ENCODE measurements around the gene ALDH1A1. TPM values are rescaled to one million over a fixed set of nuclear protein-coding genes. Genes with fewer than 3 reads are reported as not detected.
A peak's percentile ranks its signal among the peaks of the same experiment; 100 is the strongest.
"Not testable (repeated sequence)": the region's sequence is repeated elsewhere in the genome, so short reads cannot be mapped to it uniquely, and the experiment has no call there.

Gene ALDH1A1
- total RNA-seq, 2 experiments from 2014 or later: not detected

GRCh38 chr9:72863456-72864094 lies 89.3 kb downstream of the ALDH1A1 start:
- no peak overlapping the region for H3K27ac Mint-ChIP-seq
- H3K4me3 Mint-ChIP-seq: no peak overlapping the region
- no peak for DNase-seq

GRCh38 chr9:72862788-72863187 lies 90.1 kb downstream of the ALDH1A1 start:
- H3K27me3 Mint-ChIP-seq (ENCODE audit: low read depth); DNase-seq; H3K9me3 Mint-ChIP-seq; H3K36me3 Mint-ChIP-seq (ENCODE audit: low read depth); H3K27ac Mint-ChIP-seq; H3K4me1 Mint-ChIP-seq (ENCODE audit: low read depth); H3K4me3 Mint-ChIP-seq; intact Hi-C loops (cut with micrococcal nuclease): not testable (repeated sequence)
- CTCF ChIA-PET: interaction anchor here (0.6 kb wide), 1 partner anchor 818 kb away, joined by 6 read pairs; no protein-coding TSS in a partner anchor

More at GRCh38 chr9:72863456-72864094, 89.3 kb downstream of the ALDH1A1 start:
- intact Hi-C loops (cut with micrococcal nuclease): no loop called here
- Mint-ChIP-seq H3K27me3 (ENCODE audit: low read depth) (peaks cover 5% of the 10 kb centered on the region), H3K4me1 (ENCODE audit: low read depth) (no peaks in the 10 kb centered on the region), H3K36me3 (ENCODE audit: low read depth) (no peaks in the 10 kb centered on the region), H3K9me3 (no peaks in the 10 kb centered on the region)
- CTCF ChIA-PET: interaction anchor here (0.6 kb wide), 1 partner anchor 819 kb away, joined by 6 read pairs; no protein-coding TSS in a partner anchor

GRCh38 chr9:72858089-72858912 lies 94.6 kb downstream of the ALDH1A1 start:
- H3K4me3 Mint-ChIP-seq: no peak overlapping the region
- intact Hi-C loops (cut with micrococcal nuclease): no loop called here
- H3K27ac Mint-ChIP-seq: no peak overlapping the region
- H3K36me3 Mint-ChIP-seq (ENCODE audit: low read depth): no peaks in the 10 kb centered on the region
- CTCF ChIA-PET: interaction anchor here (1.0 to 2.4 kb wide), 5 partner anchors 10 to 319 kb away, joined by 3 to 17 read pairs (median 4); no protein-coding TSS in a partner anchor
- no peaks in the 10 kb centered on the region for H3K9me3 Mint-ChIP-seq
- H3K27me3 Mint-ChIP-seq (ENCODE audit: low read depth): peaks cover 1% of the 10 kb centered on the region
- no peaks in the 10 kb centered on the region for H3K4me1 Mint-ChIP-seq (ENCODE audit: low read depth)
- DNase-seq: no peak

- Mint-ChIP-seq H3K9me3 (no peaks in the 10 kb centered on the region), H3K27ac (no peak overlapping the region), H3K27me3 (ENCODE audit: low read depth) (peaks cover 1% of the 10 kb centered on the region), H3K4me3 (no peak overlapping the region), H3K4me1 (ENCODE audit: low read depth) (no peaks in the 10 kb centered on the region), H3K36me3 (ENCODE audit: low read depth) (no peaks in the 10 kb centered on the region)
- intact Hi-C loops (cut with micrococcal nuclease): loop anchor here (1.0 kb wide), 3 partner anchors 166 to 324 kb away; no protein-coding TSS in a partner anchor
- no peak for DNase-seq
- CTCF ChIA-PET: interaction anchor here (0.5 to 2.4 kb wide), 11 partner anchors 10 to 340 kb away, joined by 3 to 17 read pairs (median 4); no protein-coding TSS in a partner anchor
Observed at GRCh38 chr9:72857624-72857996, 95.2 kb downstream of the ALDH1A1 start.

GRCh38 chr9:72856972-72857623 lies 95.8 kb downstream of the ALDH1A1 start:
- intact Hi-C loops (cut with micrococcal nuclease): loop anchor here (1.0 kb wide), 3 partner anchors 166 to 324 kb away; no protein-coding TSS in a partner anchor
- CTCF ChIA-PET: interaction anchor here (0.5 to 2.4 kb wide), 11 partner anchors 11 to 340 kb away, joined by 3 to 17 read pairs (median 4); no protein-coding TSS in a partner anchor
- peak; percentile 26 for DNase-seq
- H3K27ac Mint-ChIP-seq: no peak overlapping the region
- no peaks in the 10 kb centered on the region for H3K27me3 Mint-ChIP-seq (ENCODE audit: low read depth)
- no peak overlapping the region for H3K4me3 Mint-ChIP-seq
- H3K36me3 Mint-ChIP-seq (ENCODE audit: low read depth): no peaks in the 10 kb centered on the region
- no peaks in the 10 kb centered on the region for H3K4me1 Mint-ChIP-seq (ENCODE audit: low read depth)
- H3K9me3 Mint-ChIP-seq: no peaks in the 10 kb centered on the region

GRCh38 chr9:72855890-72856523 lies 96.8 kb downstream of the ALDH1A1 start:
- H3K4me1 Mint-ChIP-seq (ENCODE audit: low read depth): no peaks in the 10 kb centered on the region
- H3K27me3 Mint-ChIP-seq (ENCODE audit: low read depth): no peaks in the 10 kb centered on the region
- DNase-seq: no peak
- no peaks in the 10 kb centered on the region for H3K9me3 Mint-ChIP-seq
- H3K27ac Mint-ChIP-seq: no peak overlapping the region
- H3K4me3 Mint-ChIP-seq: no peak overlapping the region
- CTCF ChIA-PET: interaction anchor here (0.6 to 2.4 kb wide), 3 partner anchors 167 to 477 kb away, joined by 3 to 17 read pairs (median 9); no protein-coding TSS in a partner anchor
- intact Hi-C loops (cut with micrococcal nuclease): no loop called here
- no peaks in the 10 kb centered on the region for H3K36me3 Mint-ChIP-seq (ENCODE audit: low read depth)

GRCh38 chr9:72855321-72855720 lies 97.5 kb downstream of the ALDH1A1 start:
- Mint-ChIP-seq H3K4me3 (no peak overlapping the region), H3K27me3 (ENCODE audit: low read depth) (no peaks in the 10 kb centered on the region), H3K4me1 (ENCODE audit: low read depth) (no peaks in the 10 kb centered on the region), H3K36me3 (ENCODE audit: low read depth) (no peaks in the 10 kb centered on the region), H3K9me3 (no peaks in the 10 kb centered on the region), H3K27ac (no peak overlapping the region)
- CTCF ChIA-PET: interaction anchor here (0.6 kb wide), 1 partner anchor 476 kb away, joined by 3 read pairs; no protein-coding TSS in a partner anchor
- intact Hi-C loops (cut with micrococcal nuclease): no loop called here
- no peak for DNase-seq

Other genes with a start within 250 kb of the ALDH1A1 start
- 10 to 100 TPM; 17.9 to 19.9 TPM for gene ANXA1, start 198.8 kb upstream of the ALDH1A1 start, total RNA-seq